ENCODE data around the gene MMP21.

- TF ChIP-seq, protein P1, sequence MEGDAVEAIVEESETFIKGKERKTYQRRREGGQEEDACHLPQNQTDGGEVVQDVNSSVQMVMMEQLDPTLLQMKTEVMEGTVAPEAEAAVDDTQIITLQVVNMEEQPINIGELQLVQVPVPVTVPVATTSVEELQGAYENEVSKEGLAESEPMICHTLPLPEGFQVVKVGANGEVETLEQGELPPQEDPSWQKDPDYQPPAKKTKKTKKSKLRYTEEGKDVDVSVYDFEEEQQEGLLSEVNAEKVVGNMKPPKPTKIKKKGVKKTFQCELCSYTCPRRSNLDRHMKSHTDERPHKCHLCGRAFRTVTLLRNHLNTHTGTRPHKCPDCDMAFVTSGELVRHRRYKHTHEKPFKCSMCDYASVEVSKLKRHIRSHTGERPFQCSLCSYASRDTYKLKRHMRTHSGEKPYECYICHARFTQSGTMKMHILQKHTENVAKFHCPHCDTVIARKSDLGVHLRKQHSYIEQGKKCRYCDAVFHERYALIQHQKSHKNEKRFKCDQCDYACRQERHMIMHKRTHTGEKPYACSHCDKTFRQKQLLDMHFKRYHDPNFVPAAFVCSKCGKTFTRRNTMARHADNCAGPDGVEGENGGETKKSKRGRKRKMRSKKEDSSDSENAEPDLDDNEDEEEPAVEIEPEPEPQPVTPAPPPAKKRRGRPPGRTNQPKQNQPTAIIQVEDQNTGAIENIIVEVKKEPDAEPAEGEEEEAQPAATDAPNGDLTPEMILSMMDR (IDR thresholded peaks at IDR 0.05), result no peak
- no peak for TF ChIP-seq POLR2A (IDR thresholded peaks at IDR 0.05)
These were observed 41.5 kb downstream of the MMP21 start for GRCh38 chr10:125734148-125734547.

Data from thyroid gland (tissue), 4 donors.